Astrocyte (in vitro differentiated cells and primary cell): ENCODE measurements around the gene LRRC36.

ENCODE experiments used
- EZH2 ChIP-seq: IDR thresholded peaks from 2 replicates; pipeline ENCODE4 v1.6.1; 2012; ENCODE audit warnings: mild to moderate bottlenecking, low read length, inconsistent platforms; ENCODE audit not compliant: insufficient read depth
- TF ChIP-seq, protein P1 (sequence below): IDR thresholded peaks from 2 replicates; pipeline ENCODE4 v1.5.1; 2011; ENCODE audit warnings: low read depth, mild to moderate bottlenecking, inconsistent platforms, low read length, moderate library complexity; ENCODE audit not compliant: insufficient read depth

GRCh38 chr16:67412294-67412693 lies 85.7 kb downstream of the LRRC36 start:
- TF ChIP-seq, protein P1, sequence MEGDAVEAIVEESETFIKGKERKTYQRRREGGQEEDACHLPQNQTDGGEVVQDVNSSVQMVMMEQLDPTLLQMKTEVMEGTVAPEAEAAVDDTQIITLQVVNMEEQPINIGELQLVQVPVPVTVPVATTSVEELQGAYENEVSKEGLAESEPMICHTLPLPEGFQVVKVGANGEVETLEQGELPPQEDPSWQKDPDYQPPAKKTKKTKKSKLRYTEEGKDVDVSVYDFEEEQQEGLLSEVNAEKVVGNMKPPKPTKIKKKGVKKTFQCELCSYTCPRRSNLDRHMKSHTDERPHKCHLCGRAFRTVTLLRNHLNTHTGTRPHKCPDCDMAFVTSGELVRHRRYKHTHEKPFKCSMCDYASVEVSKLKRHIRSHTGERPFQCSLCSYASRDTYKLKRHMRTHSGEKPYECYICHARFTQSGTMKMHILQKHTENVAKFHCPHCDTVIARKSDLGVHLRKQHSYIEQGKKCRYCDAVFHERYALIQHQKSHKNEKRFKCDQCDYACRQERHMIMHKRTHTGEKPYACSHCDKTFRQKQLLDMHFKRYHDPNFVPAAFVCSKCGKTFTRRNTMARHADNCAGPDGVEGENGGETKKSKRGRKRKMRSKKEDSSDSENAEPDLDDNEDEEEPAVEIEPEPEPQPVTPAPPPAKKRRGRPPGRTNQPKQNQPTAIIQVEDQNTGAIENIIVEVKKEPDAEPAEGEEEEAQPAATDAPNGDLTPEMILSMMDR, result no peak
- no peak for TF ChIP-seq EZH2
